ENCODE measurements around the gene MYBPH.

DNA sequence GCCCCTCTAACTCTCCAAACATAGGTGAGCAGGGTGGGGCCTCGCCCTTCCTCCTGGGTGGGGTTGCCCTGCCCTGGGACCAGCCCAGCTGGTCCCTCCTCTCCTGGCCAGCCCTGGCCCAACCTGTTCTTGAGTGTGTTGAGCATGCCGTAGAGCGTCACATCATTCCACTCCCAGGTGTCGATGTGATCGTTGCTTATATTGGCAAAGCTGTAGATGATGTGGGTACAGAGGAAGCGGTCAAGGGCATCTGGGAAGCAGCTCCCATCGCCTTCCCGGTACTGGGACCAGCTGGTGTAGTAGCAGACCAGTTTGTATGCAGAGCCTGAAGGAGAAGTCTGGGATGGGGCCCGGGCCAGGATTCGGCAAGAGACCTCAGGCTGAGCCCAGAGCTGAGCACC is 9.4 kb upstream of the MYBPH start:
- no peak for TF ChIP-seq EZH2 (optimal IDR thresholded peaks at IDR 0.05; ENCODE audit: low read depth, low read length)
- TF ChIP-seq, protein P1, sequence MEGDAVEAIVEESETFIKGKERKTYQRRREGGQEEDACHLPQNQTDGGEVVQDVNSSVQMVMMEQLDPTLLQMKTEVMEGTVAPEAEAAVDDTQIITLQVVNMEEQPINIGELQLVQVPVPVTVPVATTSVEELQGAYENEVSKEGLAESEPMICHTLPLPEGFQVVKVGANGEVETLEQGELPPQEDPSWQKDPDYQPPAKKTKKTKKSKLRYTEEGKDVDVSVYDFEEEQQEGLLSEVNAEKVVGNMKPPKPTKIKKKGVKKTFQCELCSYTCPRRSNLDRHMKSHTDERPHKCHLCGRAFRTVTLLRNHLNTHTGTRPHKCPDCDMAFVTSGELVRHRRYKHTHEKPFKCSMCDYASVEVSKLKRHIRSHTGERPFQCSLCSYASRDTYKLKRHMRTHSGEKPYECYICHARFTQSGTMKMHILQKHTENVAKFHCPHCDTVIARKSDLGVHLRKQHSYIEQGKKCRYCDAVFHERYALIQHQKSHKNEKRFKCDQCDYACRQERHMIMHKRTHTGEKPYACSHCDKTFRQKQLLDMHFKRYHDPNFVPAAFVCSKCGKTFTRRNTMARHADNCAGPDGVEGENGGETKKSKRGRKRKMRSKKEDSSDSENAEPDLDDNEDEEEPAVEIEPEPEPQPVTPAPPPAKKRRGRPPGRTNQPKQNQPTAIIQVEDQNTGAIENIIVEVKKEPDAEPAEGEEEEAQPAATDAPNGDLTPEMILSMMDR (IDR thresholded peaks at IDR 0.05; ENCODE audit: low read length) = no peak

All from MM.1S (cell line).